GM13977 (cell line): ENCODE data around the gene TEDDM1.

ENCODE experiments used
- DNase-seq: peaks from one replicate; pipeline ENCODE4 v3.0.0; 2012; ENCODE audit warnings: low spot score
- in situ Hi-C: fragments of 300-500 bp; cut with MboI; formaldehyde crosslinking; loops from one replicate; pipeline ENCODE4 v1.12.0; 2022; ENCODE audit warnings: low sequenced_read_pairs, low pct_unique_long_range_greater_than_20kb, mixed read lengths, inconsistent platforms; ENCODE audit not compliant: unreplicated experiment
- TF ChIP-seq, protein P1 (sequence below): IDR thresholded peaks from 2 replicates; pipeline ENCODE4 v1.5.1; 2012; ENCODE audit warnings: mild to moderate bottlenecking, control low read depth; ENCODE audit not compliant: insufficient read depth; ENCODE audit errors: extremely low read depth, missing control alignments

TEDDM1 gene

DNA sequence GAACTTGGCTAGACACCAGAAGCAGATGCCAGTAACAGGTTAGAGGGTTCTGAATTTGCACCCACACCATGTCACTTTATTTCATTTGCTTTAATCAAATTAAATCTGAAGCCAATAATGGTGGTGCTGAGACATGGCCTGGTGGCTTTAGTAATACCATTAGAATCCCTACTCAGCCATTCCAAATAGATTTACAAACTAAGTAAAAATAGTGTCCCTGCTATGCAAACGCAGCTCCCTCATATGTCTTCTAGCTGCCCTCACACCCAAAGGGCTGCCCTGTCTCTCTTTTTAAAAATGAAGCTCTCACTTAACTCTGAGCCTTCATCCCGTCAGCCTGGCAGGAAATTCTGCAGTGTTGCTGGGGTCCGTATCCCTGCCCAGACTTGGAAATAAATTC is 29.9 kb downstream of the TEDDM1 start:
- TF ChIP-seq, protein P1, sequence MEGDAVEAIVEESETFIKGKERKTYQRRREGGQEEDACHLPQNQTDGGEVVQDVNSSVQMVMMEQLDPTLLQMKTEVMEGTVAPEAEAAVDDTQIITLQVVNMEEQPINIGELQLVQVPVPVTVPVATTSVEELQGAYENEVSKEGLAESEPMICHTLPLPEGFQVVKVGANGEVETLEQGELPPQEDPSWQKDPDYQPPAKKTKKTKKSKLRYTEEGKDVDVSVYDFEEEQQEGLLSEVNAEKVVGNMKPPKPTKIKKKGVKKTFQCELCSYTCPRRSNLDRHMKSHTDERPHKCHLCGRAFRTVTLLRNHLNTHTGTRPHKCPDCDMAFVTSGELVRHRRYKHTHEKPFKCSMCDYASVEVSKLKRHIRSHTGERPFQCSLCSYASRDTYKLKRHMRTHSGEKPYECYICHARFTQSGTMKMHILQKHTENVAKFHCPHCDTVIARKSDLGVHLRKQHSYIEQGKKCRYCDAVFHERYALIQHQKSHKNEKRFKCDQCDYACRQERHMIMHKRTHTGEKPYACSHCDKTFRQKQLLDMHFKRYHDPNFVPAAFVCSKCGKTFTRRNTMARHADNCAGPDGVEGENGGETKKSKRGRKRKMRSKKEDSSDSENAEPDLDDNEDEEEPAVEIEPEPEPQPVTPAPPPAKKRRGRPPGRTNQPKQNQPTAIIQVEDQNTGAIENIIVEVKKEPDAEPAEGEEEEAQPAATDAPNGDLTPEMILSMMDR, result no peak
- in situ Hi-C loops, result no loop called here
- no peak for DNase-seq

DNA sequence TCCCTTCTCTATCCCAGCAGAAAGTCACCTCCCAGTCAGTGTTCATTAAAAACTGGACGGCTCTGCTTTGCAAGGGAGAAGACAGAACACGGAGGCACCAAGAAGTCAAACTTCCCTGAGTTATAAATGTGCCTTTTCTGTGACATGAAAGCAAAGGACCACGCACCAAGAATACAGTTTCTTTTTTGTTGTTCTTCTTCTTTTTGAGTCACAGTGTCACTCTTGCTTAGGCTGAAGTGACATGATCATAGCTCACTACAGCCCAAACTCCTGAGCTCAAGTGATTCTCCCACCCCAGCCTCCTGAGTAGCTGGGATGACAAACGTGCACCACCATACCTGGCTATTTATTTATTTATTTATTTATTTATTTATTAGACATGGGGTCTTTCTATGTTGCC is 31.6 kb downstream of the TEDDM1 start:
- TF ChIP-seq, protein P1, result no peak
- in situ Hi-C loops, result no loop called here
- no peak for DNase-seq

DNA sequence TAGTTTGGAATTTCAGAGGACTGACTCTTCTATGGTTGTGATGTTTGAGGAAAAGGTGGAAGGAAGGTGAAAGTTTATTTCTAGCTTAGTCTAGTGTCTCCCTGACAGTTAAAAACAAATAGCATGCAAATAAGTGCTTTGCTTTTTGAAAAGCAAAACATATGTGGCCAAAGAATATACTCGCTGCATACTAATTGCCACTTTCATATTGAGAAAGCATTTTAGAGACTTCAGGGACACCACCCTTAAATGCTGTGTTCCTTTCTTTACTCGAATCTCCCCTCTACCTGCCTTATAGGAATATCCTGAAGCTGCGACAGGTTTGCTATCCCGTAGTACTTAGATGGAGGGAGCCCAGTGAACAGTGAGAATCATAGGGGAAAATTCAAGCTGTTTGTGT is 32.1 kb downstream of the TEDDM1 start:
- DNase-seq, result no peak
- in situ Hi-C loops, result no loop called here
- TF ChIP-seq, protein P1, result no peak

DNA sequence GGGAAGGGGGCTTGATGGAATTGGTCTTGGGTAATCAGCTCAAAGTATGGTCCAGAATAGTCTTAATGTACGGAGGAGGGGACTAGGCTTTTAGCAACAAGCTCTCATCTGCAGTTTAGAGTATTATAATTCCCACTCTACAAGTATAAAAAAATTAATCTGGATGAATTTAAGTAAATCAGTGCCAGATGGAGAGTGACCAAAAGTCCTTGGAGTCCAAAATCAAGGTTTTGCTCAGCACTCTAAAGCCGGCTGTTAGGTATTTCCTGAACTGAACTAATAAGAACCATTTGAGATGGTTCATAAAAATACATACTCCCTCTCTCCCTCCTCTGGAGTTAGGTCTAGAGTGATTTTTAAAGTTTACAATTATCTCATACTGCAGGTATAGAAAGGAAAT is 32.5 kb downstream of the TEDDM1 start:
- in situ Hi-C loops, result no loop called here
- no peak for DNase-seq

DNA sequence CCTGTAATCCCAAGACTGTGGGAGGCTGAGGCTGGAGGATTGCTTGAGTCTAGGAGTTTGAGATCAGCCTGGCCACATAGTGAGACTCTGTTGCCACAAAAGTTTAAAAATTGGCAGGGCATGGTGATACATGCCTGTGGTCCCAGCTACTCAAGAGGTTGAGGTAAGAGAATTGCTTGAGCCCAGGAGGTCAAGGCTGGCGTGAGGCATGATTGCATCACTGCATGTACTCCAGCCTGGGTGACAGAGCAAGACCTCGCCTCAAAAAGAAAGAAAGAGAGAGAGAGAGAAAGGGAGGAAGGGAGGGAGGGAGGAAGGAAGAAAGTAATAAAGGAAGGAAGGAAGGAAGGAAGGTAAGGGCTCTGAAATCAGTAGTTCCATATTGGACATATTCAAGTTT is 33.9 kb downstream of the TEDDM1 start:
- in situ Hi-C loops, result no loop called here
- no peak for DNase-seq
- TF ChIP-seq, protein P1, result no peak

More for the DNA sequence above, 32.5 kb downstream of the TEDDM1 start:
- TF ChIP-seq, protein P1, result no peak

DNA sequence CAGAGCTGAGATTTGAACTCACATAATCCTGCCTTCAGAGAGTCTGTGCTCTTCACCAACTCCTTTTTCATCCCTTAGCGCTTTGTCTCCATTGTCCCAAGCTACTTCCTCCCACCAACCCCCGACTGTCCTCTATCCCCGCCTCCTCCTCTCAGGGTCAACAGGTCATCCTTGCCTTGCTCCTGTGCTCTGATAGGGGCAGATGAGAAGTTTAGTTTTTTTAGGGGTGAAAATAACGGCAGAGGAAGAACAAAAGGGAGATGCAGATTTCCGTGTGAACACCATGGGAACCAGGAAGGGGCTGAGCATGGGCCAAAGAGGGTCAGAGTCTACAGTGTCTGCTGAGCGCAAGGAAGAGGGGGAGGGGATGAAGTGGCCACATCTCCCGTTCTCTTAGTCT is 40.8 kb downstream of the TEDDM1 start:
- in situ Hi-C loops, result no loop called here
- TF ChIP-seq, protein P1, result no peak
- no peak for DNase-seq

DNA sequence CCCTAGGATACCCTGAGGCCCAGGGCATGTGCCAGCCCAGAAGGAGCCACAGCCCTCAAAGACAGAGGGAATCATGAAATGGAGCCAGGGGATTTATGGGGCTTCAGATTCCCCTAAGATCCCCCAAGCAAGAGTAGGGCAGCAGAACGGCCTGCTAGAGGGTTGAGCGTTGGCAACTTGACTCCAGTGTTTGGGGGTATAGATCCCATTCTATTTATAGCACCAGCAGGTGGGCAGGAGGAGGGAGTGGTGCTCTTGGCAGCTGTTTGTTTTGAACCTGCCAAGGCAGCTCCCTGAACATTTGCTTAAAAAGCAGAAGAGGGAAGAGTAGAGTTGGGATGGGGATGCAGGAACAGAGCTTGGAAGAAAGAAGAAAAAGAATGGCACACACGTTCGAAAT is 42.6 kb downstream of the TEDDM1 start:
- TF ChIP-seq, protein P1, result no peak
- in situ Hi-C loops, result no loop called here
- no peak for DNase-seq
